CD4-positive, alpha-beta T cell treated with Interleukin-17A for 1 hour (primary cell): Measurements from ENCODE around the gene GXYLT1.
"Not testable (repeated sequence)": the region's sequence is repeated elsewhere in the genome, so short reads cannot be mapped to it uniquely, and the experiment has no call there.

Experiments used
- DNase-seq: peaks from one replicate; pipeline ENCODE4 v3.0.0-alpha.2; 2020

Gene GXYLT1

GRCh38 chr12:42091769-42092168 lies 52.9 kb downstream of the GXYLT1 start:
- DNase-seq, result no peak

DNA sequence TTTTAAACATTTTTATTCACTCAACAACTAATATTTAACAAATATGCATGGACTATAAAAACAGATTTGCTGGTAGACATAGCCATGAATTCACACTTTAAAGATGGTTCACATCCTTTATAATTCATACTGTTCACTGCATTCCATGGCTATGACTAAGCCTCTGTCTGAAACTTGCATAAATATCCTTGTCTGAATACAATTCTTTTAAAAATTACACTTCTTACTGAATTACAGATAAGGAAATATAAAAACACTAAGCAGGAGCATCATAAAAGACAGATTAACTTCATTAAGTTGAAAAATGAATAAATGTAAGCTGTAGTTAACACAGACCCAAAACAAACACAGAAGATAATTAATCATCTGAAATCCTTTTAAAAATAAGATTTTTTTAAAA lies 53.8 kb downstream of the GXYLT1 start:
- no peak for DNase-seq

DNA sequence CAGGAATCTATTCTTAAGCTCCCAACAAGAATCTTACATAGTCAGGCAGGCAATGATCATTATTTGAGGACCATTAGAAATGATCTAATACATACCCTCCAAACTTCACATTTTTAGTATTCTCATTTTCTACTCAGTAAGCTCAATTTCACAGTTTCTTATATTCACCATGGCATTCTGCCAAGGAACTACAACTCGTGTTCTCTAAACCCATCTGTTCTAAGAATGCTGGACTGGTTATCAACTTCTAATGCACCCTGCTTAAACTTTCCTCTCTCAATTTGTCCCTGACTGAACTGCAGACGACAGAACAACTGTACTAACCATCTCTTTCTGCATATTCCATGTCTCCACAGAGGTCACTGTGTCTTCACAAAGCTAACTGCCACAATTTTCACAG lies 58.6 kb downstream of the GXYLT1 start:
- no peak for DNase-seq

- DNase-seq, result no peak
Measured at GRCh38 chr12:42085594-42085993, 59.1 kb downstream of the GXYLT1 start.

DNA sequence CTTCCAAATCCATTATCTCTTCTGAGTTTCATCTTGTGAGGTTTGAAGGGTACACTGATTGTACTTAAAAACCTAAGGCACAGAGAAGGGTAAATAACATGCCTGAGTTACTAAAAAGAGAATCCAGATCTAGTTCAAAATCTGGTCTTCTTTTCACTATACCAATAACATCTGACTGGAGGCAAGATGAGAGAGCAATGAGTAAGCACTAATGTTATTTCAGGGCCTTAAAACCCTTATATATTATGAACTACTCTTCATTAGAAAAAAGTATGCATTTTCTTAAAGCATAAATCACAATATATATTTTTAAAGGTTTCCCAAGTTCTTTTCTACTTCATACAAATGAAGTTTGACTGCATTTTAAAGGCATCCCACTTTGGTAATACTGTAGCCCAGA lies 60.2 kb downstream of the GXYLT1 start:
- no peak for DNase-seq

- no peak for DNase-seq
Measured at GRCh38 chr12:42076976-42077375, 67.7 kb downstream of the GXYLT1 start.

DNA sequence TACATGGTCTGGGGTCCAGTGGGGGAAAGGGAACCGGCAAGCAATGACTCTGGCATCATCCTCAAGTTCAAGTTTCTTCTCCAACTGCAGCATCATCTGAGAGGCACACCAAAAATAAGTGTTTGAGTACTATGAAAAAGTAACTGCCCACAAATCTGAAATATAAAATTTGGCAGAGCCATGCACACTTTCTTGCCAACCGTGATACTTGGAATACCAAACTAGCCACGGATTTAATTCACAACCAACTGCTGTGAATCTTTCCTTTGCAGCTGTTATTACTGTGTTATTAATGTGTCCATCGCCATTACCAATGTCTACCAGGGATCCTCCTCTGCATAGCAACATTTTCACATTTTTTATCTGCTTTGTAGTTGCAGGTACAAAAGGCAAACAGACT lies 74.6 kb downstream of the GXYLT1 start:
- DNase-seq, result no peak

- no peak for DNase-seq
Measured at GRCh38 chr12:42059127-42059526, 85.5 kb downstream of the GXYLT1 start.

- peak; percentile 19 for DNase-seq
Measured at GRCh38 chr12:42056130-42056529, 88.5 kb downstream of the GXYLT1 start.

DNA sequence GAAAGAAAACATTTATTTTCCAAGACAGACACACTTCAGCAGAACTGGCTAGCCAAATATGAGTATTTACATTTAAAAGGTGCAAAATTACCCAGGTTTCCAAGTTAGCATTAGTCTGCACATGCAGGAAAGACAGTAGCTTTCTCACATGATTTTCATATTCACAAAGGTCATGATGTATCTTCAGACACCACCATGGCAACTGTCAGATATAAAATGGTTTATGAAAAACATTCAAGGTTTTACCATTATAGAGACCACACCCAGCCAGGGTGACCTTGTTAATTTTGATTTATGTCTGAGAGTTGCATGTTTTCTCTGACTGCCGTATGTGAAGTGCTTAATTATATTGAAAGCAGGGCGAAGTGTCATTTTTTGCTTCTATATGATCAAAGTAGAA lies 91.2 kb downstream of the GXYLT1 start:
- no peak for DNase-seq

DNA sequence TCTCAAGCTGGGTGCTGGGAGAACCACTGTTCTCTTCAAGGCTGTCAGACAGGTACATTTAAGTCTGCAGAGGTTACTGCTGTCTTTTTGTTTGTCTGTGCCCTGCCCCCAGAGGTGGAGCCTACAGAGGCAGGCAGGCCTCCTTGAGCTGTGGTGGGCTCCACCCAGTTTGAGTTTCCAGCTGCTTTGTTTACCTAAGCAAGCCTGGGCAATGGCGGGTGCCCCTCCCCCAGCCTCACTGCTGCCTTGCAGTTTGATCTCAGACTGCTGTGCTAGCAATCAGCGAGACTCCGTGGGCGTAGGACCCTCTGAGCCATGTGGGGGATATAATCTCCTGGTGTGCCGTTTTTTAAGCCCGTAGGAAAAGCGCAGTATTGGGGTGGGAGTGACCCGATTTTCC lies 95.7 kb downstream of the GXYLT1 start:
- DNase-seq, result not testable (repeated sequence)

GRCh38 chr12:42039577-42039976 lies 105.1 kb downstream of the GXYLT1 start:
- DNase-seq, result no peak

GRCh38 chr12:42039176-42039575 lies 105.5 kb downstream of the GXYLT1 start:
- no peak for DNase-seq

GRCh38 chr12:42031847-42032564 lies 112.7 kb downstream of the GXYLT1 start:
- no peak for DNase-seq
